Subcutaneous adipose tissue (tissue), 4 donors: Measurements from ENCODE around the gene ATP9A. TPM values are rescaled to one million over a fixed set of nuclear protein-coding genes. Genes with fewer than 3 reads are reported as not detected.

Experiments
- CTCF ChIP-seq: fragments of 450-650 bp; IDR thresholded peaks from one replicate; pipeline ENCODE4 v1.5.1; 2016; ENCODE audit warnings: low read depth, mild to moderate bottlenecking, control low read depth, antibody characterized with exemption, moderate library complexity
- total RNA-seq, 4 donors: library from RNA; depleted of rRNA; stranded (reverse); fragments of >200 nt; gene quantifications; one replicate each; pipeline ENCODE4 v1.1.0, GENCODE V29; 2016

Gene ATP9A
- total RNA-seq, 4 donors from 2014 or later, result 77.2 to 128 (median 88.6) TPM

GRCh38 chr20:51696304-51697071 is 71.7 kb downstream of the ATP9A start:
- no peak for TF ChIP-seq CTCF

- TF ChIP-seq CTCF, result no peak
Measured at GRCh38 chr20:51695574-51696303, 72.5 kb downstream of the ATP9A start.

DNA sequence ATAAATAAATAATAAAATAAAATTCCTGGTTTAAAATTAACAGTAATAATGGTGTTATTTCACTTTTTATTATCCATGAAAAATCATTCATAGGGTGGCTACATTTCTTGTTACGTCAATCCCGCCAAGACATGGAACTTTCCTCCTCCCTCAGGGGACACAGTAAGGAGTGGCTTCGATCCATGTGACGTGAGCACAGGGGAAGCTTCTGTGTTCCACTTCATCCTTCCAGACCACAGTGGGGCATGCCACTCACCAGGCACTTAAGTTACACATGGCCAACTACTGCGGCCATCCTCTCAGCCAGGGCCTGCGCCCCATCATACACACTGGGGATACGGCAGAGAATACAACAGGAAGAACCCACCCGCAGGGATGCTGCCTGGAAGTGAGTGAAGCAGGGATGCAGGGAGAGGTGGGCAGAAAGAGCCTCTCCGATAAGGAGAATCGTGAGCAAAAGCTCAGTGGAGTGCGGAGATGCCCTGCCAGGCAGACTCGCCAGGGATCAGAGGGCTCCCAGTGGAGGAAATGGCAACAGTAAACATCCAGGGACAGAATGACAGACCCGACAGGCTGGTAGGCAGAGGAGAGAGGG is 75.3 kb downstream of the ATP9A start:
- no peak for TF ChIP-seq CTCF

- no peak for TF ChIP-seq CTCF
Measured at GRCh38 chr20:51691703-51692102, 76.5 kb downstream of the ATP9A start.

- TF ChIP-seq CTCF, result no peak
Measured at GRCh38 chr20:51688600-51689244, 79.5 kb downstream of the ATP9A start.

DNA sequence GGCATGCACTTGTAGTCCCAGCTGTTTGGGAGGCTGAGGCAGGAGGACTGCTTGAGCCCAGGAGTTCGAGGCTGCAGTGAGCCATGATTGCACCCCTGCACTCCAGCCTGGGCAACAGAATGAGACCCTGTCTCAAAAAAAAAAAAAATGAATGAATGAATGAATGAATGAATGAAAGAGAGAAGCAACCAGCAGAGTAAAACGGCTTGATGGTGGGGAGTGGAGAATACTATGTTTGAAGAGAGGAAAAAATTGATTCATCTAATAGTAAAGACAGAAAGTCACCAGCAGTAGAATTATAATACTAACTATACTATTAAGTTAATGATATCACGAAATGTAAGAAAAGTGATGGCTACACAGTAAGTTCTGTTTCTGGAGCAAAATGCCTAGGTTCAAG is 80.6 kb downstream of the ATP9A start:
- TF ChIP-seq CTCF, result no peak

- no peak for TF ChIP-seq CTCF
Measured at GRCh38 chr20:51687108-51687507, 81.1 kb downstream of the ATP9A start.
